ENCODE measurements around the gene SPN.
"Not testable (repeated sequence)": the region's sequence is repeated elsewhere in the genome, so short reads cannot be mapped to it uniquely, and the experiment has no call there.

SPN gene

DNA sequence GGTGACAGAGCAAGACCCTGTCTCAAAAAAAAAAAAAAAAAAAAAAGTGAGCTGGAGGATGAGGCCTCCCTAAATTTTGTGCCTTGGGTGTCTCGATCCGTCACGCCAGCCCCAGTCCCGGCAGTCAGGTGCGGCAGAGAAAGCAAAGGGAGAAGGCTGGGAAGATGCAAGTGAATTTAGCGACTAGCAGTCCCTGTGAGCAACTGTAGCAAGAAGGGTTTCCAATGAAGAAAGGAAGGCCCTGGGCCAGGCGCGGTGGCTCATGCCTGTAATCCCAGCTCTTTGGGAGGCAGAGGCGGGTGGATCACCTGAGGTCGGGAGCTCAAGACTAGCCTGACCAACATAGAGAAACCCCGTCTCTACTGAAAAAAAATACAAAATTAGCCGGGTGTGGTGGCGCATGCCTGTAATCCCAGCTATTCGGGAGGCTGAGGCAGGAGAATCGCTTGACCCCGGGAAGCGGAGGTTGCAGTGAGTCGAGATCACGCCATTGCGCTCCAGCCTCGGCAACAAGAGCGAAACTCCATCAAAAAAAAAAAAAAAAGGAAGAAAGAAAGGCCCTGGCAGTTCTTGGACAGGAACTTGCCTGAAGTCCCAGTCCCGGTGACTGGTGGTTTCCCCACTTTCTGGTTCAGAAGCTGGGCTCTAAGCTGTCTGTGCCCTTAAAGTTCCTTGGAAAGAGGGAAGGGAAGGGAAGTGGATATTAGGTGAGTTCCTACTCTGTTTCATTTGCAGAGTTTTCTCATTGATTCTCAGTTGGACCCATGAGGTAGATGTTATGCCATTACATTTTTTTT lies 14.1 kb downstream of the SPN start:
- intact Hi-C loops (cut with micrococcal nuclease) = no loop called here

DNA sequence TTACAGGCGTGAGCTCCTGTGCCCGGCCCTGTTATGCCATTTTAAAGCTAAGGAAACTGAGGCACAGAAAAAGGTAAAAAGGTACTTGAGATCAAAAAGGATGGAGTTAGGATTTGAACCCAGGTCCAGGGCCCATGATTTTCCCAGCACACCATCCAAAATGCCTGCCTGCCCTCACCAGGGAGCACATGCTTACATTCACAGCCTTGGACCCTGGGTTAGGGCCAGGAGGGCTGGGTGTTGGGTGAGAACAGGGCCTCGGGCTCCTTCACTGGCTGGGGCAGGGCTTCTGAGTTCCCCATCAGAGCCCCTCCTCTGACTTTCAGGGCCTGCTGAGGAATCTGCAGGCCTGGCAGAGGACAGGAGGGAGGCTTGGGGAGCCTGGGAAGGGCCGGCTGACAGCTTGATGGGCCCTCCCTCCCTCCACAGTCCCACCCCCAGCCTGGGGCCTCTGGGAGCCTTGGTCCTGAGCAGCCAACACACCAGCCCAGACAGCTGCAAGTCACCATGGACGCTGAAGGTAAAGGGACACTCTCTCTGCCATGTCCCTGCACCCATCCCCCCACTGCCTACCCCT lies 15.7 kb downstream of the SPN start, which contains the start of gene QPRT:
QPRT (plus strand) TSS at position 490 of the 577 bp plus-strand sequence; CDS start at position 508, 18 bp downstream.
- Mint-ChIP-seq H3K9me3 (no peaks in the 10 kb centered on the region), H3K4me1 (ENCODE audit: low read depth) (peaks cover 72% of the 10 kb centered on the region), H3K36me3 (ENCODE audit: low read depth) (peaks cover 42% of the 10 kb centered on the region)

More for the DNA sequence above, 14.1 kb downstream of the SPN start:
- no peaks in the 10 kb centered on the region for H3K27me3 Mint-ChIP-seq
- H3K36me3 Mint-ChIP-seq (ENCODE audit: low read depth) = peaks cover 43% of the 10 kb centered on the region
- peaks cover 74% of the 10 kb centered on the region for H3K4me1 Mint-ChIP-seq (ENCODE audit: low read depth)
- no peaks in the 10 kb centered on the region for H3K9me3 Mint-ChIP-seq
- H3K27ac Mint-ChIP-seq = peak overlapping the region; percentile 58
- peak overlapping the region; percentile 31 for H3K4me3 Mint-ChIP-seq

DNA sequence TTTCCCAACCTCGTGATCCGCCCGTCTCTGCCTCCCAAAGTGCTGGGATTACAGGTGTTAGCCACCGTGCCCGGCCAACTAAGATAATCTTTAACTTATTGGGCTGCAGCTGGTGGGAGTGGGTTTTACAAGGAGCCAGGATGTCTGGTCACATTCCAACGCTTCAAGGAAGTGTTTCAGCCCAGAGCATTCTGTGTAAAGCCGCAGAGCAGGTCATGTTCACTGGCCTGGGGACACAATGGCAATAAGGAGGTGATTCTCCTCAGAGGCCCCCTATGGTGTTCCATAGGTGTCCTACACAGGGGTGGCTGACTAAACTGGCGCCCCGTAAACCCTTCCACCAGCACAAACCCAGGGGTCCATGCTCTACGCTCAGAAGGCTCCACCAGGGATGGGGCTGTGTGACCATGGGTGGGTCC lies 17.1 kb downstream of the SPN start:
- intact Hi-C loops (cut with micrococcal nuclease) = no loop called here
- peaks cover 56% of the 10 kb centered on the region for H3K36me3 Mint-ChIP-seq (ENCODE audit: low read depth)

More for the DNA sequence above, 15.7 kb downstream of the SPN start, which contains the start of gene QPRT:
- no peaks in the 10 kb centered on the region for H3K27me3 Mint-ChIP-seq
- peak within 1 kb of the TSS; percentile 92 for H3K4me3 Mint-ChIP-seq
- peak within 1 kb of the TSS; percentile 82 for H3K27ac Mint-ChIP-seq
- intact Hi-C loops (cut with micrococcal nuclease) = no loop called here

DNA sequence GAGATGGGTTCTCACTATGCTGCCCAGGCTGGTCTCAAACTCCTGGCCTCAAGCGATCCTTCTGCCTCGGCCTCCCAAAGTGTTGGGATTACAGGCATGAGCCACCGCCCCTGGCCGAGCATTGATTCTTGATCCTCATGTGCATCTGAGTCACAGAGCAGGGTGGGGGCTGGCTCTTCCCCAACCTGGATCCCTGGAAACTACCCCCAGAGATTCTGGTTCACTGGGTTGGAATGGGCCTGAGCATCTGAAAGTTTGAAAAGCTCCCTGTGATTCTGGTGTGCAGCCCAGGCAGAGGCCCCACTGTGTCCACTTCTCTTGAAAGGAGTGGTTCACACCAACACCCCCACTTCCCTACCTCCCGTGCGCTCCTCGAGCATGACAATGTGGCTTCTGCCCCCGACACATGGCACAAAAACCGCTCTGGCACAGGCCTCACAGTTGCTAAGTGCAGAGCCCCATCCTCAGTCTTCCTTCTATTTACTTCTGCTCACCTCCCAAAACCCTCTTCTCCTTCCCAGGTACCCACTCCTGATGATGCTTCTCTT lies 20.6 kb downstream of the SPN start:
- H3K4me1 Mint-ChIP-seq (ENCODE audit: low read depth) = peaks cover 65% of the 10 kb centered on the region
- peak overlapping the region; percentile 81 for H3K27ac Mint-ChIP-seq
- peaks cover 83% of the 10 kb centered on the region for H3K36me3 Mint-ChIP-seq (ENCODE audit: low read depth)
- intact Hi-C loops (cut with micrococcal nuclease) = no loop called here
- H3K9me3 Mint-ChIP-seq = no peaks in the 10 kb centered on the region
- H3K27me3 Mint-ChIP-seq = no peaks in the 10 kb centered on the region
- H3K4me3 Mint-ChIP-seq = peak overlapping the region; percentile 13

More for the DNA sequence above, 17.1 kb downstream of the SPN start:
- Mint-ChIP-seq H3K9me3 (no peaks in the 10 kb centered on the region), H3K27ac (peak overlapping the region; percentile 82), H3K4me3 (peak overlapping the region; percentile 92), H3K27me3 (no peaks in the 10 kb centered on the region), H3K4me1 (ENCODE audit: low read depth) (peaks cover 74% of the 10 kb centered on the region)

DNA sequence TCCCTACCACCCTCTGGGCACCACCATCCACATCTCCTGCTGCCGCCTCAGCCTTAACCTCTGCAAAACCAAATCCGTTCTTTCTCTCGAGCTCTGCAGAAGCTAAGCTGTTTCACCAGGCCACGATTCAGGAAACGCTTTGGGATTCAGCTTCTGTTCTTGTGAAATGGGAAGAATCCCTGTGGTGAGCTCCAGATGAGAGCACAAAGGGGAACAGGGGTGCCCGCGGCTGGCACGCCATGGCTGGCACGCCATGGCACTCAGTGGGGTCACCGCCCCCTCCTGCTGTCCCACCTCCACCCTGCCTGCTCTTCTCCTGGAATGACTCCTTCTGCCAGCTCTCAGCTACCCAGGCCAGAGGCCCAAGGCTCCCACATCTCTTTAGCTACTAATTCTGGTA lies 21.6 kb downstream of the SPN start:
- Mint-ChIP-seq H3K36me3 (ENCODE audit: low read depth) (peaks cover 79% of the 10 kb centered on the region), H3K4me1 (ENCODE audit: low read depth) (peaks cover 61% of the 10 kb centered on the region), H3K9me3 (no peaks in the 10 kb centered on the region), H3K27ac (peak overlapping the region; percentile 81), H3K4me3 (peak overlapping the region; percentile 20), H3K27me3 (no peaks in the 10 kb centered on the region)
- intact Hi-C loops (cut with micrococcal nuclease) = no loop called here

DNA sequence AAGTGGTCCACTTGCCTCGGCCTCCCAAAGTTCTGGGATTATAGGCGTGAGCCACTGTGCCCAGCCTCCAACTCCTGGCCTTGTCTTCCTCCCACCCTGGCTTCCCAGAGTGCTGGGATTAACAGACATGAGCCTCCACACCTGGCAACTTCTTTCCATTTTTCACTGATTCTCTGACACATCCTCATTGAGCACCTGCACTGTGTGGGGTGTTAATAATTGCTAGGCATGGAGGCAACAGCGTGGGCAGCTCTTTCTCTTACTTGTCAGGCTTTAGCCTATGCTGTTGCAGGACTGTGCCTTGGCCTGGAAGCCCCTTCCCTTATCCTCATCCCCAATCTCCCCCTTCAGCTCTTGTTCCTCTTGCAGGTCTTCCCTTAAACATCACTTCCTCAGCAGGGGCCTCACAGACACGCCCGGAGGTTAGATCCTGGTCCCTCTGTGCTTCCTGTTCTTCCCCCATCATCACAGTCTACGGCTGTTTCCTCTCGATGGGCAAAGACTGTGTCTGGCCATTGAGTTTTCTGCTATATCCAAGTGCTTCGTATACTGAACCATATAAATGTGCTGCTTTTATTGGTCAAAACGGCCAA lies 23.8 kb downstream of the SPN start:
- peaks cover 78% of the 10 kb centered on the region for H3K36me3 Mint-ChIP-seq (ENCODE audit: low read depth)
- H3K9me3 Mint-ChIP-seq = no peaks in the 10 kb centered on the region
- H3K27ac Mint-ChIP-seq = peak overlapping the region; percentile 13
- intact Hi-C loops (cut with micrococcal nuclease) = no loop called here
- H3K27me3 Mint-ChIP-seq = no peaks in the 10 kb centered on the region
- peaks cover 69% of the 10 kb centered on the region for H3K4me1 Mint-ChIP-seq (ENCODE audit: low read depth)
- peak overlapping the region; percentile 5 for H3K4me3 Mint-ChIP-seq

DNA sequence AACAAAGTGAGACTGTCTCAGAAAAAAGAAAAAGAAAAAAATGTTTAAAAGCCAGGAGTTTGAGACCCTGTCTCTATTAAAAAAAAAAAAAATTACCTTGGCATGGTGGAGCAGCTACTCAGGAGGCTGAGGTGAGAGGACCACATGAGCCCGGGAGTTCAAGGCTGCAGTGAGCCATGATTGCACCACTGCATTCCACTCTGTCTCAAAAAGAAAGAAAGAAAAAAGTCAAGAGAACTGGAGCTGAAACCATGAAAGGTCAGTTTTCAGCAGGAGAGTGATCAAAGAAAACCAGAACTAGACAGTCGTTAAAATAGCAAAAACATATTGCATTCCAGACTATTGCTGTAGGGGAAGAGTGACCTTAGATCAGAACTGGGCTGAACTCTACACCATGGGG lies 24.7 kb downstream of the SPN start:
- peaks cover 75% of the 10 kb centered on the region for H3K36me3 Mint-ChIP-seq (ENCODE audit: low read depth)
- peaks cover 71% of the 10 kb centered on the region for H3K4me1 Mint-ChIP-seq (ENCODE audit: low read depth)
- H3K27me3 Mint-ChIP-seq = no peaks in the 10 kb centered on the region
- intact Hi-C loops (cut with micrococcal nuclease) = no loop called here
- H3K4me3 Mint-ChIP-seq = no peak overlapping the region
- H3K27ac Mint-ChIP-seq = peak overlapping the region; percentile 16
- H3K9me3 Mint-ChIP-seq = no peaks in the 10 kb centered on the region

DNA sequence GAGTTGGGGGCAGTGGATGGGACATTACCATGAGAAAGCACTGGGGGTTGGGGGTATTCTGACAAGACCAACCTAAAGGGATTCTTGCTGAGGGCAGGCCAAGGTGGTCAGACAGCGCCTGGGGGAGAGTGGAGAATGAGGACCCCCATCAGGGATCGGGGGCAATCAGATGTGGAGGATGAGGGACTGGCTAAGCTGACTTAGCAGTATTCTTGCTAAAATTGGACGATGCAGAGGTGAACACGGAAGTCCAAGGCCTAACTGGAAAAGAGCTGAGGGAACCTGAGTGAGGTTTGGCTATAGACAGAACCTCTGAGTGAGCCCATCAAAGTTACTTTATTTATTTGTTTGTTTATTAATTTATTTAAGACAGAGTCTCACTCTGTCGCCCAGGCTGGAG lies 25.1 kb downstream of the SPN start:
- Mint-ChIP-seq H3K4me3 (no peak overlapping the region), H3K27me3 (no peaks in the 10 kb centered on the region), H3K4me1 (ENCODE audit: low read depth) (peaks cover 68% of the 10 kb centered on the region), H3K27ac (peak overlapping the region; percentile 16), H3K9me3 (no peaks in the 10 kb centered on the region), H3K36me3 (ENCODE audit: low read depth) (peaks cover 74% of the 10 kb centered on the region)
- intact Hi-C loops (cut with micrococcal nuclease) = no loop called here

DNA sequence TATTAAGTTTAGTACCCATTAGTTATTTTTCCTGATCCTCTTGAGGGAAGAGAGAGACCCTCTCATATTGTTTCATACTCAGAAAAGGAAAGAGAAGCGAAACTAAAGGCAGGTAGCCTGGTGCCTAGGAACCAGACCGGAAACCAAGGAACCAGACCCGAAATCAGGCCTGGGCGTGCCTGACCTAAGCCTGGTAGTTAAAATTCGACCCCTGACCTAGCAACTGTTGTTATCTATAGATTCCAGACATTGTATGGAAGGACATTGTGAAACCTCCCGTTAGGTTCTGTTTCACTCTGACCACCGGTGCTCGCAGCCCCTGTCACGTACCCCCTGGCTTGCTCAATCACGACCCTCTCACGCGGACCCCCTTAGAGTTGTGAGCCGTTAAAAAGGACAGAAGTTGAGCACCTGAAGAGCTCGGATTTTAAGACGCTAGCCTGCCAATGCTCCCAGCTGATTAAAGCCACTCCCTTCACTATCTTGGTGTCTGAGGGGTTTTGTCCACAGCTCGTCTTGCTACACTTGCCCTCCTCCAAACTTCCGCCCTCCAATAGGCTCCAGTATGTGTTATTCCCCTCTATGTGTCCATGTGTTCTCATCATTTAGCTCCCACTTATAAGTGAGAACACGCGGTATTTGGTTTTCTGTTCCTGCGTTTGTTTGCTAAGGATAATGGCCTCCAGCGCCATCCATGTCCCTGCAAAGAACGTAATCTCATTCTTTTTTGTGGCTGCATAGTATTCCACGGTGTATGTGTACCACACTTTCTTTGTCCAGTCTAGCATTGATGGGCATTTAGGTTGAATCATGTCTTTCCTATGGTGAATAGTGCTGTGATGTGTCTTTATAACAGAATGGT lies 26.7 kb downstream of the SPN start:
- H3K9me3 Mint-ChIP-seq, H3K4me3 Mint-ChIP-seq, H3K27ac Mint-ChIP-seq, H3K27me3 Mint-ChIP-seq: not testable (repeated sequence)
- intact Hi-C loops (cut with micrococcal nuclease) = loop anchor here (5.0 kb wide), 1 partner anchor 38 kb away; no protein-coding TSS in a partner anchor
- Mint-ChIP-seq H3K36me3 (ENCODE audit: low read depth) (peaks cover 74% of the 10 kb centered on the region), H3K4me1 (ENCODE audit: low read depth) (peaks cover 53% of the 10 kb centered on the region)

DNA sequence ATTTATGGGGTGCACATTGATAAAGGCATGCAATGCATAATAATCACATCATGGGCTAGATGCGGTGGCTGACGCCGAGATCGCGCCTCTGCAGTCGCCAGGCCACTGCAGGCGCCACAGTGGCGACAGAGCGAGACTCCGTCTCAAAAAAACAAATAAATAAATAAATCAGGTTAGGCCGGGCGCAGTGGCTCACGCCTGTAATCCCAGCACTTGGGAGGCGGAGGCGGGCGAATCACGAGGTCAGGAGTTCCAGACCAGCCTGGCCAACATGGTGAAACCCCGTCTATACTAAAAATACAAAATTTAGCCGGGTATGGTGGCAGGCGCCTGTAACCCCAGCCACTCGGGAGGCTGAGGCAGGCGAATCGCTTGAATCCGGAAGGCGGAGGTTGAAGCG lies 29.6 kb downstream of the SPN start:
- Mint-ChIP-seq H3K4me1 (ENCODE audit: low read depth) (peaks cover 36% of the 10 kb centered on the region), H3K36me3 (ENCODE audit: low read depth) (peaks cover 80% of the 10 kb centered on the region)
- not testable (repeated sequence) for H3K4me3 Mint-ChIP-seq, H3K27me3 Mint-ChIP-seq, H3K27ac Mint-ChIP-seq, H3K9me3 Mint-ChIP-seq
- intact Hi-C loops (cut with micrococcal nuclease) = loop anchor here (2.0 to 5.0 kb wide), 2 partner anchors 35 to 156 kb away; no protein-coding TSS in a partner anchor

DNA sequence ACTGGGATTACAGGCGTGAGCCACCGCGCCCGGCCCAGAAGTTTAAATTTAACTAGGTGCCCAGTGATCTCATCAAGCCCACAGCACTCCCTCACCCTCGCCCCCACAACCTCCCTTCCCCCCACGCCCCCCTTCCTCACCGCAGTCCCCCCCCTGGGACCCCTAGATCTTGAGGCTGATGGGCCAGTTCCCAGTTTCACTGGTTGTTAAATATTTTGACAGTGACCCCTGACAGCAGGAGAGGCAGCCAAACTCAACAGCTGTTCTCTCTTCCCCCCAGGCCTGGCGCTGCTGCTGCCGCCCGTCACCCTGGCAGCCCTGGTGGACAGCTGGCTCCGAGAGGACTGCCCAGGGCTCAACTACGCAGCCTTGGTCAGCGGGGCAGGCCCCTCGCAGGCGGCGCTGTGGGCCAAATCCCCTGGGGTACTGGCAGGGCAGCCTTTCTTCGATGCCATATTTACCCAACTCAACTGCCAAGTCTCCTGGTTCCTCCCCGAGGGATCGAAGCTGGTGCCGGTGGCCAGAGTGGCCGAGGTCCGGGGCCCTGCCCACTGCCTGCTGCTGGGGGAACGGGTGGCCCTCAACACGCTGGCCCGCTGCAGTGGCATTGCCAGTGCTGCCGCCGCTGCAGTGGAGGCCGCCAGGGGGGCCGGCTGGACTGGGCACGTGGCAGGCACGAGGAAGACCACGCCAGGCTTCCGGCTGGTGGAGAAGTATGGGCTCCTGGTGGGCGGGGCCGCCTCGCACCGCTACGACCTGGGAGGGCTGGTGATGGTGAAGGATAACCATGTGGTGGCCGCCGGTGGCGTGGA lies 31.5 kb downstream of the SPN start:
- Mint-ChIP-seq H3K36me3 (ENCODE audit: low read depth) (peaks cover 81% of the 10 kb centered on the region), H3K27me3 (peaks cover 6% of the 10 kb centered on the region), H3K9me3 (peaks cover 11% of the 10 kb centered on the region), H3K4me1 (ENCODE audit: low read depth) (peaks cover 40% of the 10 kb centered on the region), H3K4me3 (no peak overlapping the region), H3K27ac (no peak overlapping the region)
- intact Hi-C loops (cut with micrococcal nuclease) = loop anchor here (5.0 kb wide), 1 partner anchor 33 kb away; no protein-coding TSS in a partner anchor

DNA sequence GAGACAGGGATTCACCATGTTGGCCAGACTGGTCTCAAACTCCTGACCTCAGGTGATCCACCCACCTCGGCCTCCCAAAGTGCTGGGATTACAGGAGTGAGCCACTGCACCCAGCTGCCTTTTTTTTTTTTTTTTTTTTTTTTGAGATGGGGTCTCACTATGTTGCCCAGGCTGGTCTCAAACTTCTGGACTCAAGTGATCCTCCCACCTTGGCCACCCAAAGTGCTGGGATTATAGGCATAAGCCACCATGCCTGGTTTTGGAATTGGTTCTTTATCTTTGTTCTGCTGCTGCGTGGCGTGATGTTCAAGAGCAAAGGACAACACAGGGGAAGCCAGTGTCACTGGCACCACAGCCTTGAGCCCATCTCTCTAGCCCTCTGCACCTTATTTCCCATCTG lies 32.6 kb downstream of the SPN start:
- intact Hi-C loops (cut with micrococcal nuclease); H3K27me3 Mint-ChIP-seq; H3K27ac Mint-ChIP-seq; H3K4me3 Mint-ChIP-seq: not testable (repeated sequence)
- H3K4me1 Mint-ChIP-seq (ENCODE audit: low read depth) = peaks cover 35% of the 10 kb centered on the region
- H3K9me3 Mint-ChIP-seq = peaks cover 11% of the 10 kb centered on the region
- H3K36me3 Mint-ChIP-seq (ENCODE audit: low read depth) = peaks cover 71% of the 10 kb centered on the region
